Measurements from ENCODE around the gene SNX9.
A peak's percentile ranks its signal among the peaks of the same experiment; 100 is the strongest.
"Not testable (repeated sequence)": the region's sequence is repeated elsewhere in the genome, so short reads cannot be mapped to it uniquely, and the experiment has no call there.

The SNX9 gene

DNA sequence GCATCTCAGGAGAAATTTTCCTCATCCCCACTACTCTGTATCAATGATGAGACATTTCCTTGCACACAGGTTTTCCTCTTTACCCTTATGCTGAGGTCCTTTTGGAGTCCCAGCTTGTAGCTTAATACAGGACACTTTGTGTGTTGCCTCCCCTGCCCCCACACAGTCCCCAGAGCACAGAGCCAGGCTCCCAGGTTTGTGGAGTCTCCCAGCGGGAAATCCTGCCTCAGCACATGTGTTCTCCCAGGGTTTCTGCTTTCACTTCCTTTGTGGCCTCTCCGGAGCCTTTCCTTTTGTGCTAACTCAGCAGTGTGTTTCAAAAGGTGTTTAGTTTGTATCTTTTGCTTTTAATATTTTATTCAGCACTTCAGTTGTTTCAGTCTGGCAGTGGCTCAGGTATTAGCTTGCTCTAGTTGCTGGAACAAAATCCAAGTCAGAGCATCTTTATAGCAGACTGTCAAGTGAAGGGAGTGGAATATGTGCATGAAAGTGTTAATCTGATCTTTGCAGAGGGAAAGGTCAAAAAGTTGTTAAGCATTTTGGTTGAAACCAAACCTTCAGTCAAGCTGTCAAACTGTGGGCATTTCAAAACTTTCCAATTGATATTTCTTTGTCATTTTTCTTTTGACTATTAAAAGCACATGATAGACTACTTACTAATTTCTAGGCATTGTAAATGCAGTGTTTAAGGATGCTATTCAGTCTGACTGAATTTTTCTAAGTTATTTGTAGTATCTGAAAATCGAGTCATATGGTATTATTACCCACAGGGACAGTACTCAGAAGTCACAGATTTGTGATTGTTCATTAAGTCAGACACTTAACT is 8.6 kb downstream of the SNX9 start:
- peak; percentile 35 to 52 for ATAC-seq

DNA sequence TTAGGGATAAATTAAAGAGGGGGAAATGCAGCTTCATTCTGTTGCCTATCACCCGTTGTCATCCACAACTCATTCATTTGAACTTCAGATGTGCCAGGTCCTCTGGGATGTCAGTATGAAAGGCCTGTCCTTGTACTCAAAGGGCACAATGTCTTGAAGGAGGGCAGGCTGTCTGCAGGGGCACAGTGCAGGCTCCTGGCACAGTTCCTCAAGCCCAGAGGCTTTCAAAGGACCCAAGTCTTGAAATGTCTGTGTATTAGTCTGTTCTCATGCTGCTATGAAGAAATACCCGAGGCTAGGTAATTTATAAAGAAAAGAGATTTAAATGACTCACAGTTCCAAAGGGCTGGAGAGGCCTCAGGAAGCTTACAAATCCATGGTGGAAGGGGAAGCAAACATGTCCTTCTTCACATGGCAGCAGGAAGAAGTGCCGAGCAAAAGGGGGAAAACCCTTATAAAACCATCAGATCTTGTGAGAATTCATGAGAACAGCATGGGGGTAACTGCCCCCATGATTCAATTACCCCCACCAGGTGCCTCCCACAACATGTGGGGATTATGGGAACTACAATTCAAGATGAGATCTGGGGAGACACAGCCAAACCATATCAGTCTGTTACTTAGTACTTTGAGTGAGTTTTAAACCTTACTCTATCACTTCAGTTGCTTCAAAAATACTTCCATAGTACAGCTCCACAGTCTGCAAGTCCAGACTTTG is 9.4 kb downstream of the SNX9 start:
- ATAC-seq, result no peak

DNA sequence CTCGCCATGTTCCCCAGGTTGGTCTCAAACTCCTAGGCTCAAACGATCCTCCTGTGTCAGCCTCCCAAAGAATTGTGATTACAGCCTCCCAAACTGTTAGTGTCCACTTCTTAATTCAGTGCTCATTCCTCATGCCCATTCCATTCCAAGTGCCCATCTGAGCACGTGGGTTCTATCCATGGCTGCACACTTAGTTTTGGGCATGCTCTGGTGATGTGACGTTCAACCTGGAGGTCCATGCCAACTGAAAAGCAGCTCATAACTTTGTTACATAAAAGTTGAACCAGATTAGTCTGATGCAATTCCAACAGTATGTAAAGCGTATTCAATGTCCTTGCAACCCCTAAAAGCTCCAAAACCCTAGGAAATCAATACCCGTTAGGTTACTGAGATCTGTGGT is 11.5 kb downstream of the SNX9 start:
- no peak for ATAC-seq

DNA sequence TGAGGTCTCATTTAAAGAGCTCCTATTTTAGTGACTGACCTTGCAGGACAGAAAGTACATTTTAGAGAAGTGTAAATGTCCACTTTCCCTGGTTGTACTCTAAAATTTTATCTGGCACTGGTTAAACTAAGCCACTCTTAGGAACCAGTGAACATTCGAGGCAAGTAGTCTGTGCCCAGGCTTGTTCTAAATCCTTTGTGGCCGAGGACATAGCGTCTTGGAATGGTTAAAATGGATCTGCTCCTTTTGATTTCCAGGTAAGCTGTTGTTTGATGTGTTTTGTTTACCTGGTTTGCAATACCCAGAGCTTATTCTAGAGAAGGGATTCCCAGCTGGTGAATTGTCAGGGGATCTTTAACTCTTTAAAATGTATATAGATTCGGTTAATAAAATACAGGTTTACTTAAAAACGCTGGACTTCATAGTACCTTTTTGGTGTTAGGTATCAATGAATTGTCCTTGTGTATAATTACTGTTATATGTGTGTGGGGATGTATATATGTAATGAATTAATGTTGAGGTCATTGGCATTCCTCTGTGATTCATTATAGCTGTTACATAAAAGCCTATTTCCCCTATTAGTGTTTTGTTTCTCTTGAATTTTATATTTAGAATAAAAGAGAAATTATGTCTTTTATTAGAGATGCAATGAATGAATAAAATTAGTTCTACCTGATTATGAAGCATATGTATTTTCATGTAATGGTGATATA is 15.8 kb downstream of the SNX9 start:
- no peak for ATAC-seq

DNA sequence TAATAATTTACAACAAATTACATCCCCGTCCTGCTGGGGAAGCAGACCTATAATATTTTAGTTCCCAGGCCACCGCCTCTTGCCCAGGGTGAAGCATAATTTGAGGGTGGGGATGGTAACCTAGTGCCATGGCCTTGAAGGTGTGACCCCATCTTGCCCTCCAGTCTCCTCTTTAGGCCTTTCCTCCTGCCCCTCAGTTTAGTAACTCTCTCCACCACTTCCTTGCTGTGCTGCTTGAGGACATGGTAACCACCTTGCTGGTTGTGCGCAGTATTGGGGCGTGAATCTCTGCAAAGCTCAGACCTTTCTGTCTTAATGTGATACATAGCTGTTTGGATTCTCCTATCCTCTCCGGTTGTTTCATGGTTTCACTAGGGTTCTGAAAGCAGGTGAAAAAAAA is 16.6 kb downstream of the SNX9 start:
- ATAC-seq, result no peak

DNA sequence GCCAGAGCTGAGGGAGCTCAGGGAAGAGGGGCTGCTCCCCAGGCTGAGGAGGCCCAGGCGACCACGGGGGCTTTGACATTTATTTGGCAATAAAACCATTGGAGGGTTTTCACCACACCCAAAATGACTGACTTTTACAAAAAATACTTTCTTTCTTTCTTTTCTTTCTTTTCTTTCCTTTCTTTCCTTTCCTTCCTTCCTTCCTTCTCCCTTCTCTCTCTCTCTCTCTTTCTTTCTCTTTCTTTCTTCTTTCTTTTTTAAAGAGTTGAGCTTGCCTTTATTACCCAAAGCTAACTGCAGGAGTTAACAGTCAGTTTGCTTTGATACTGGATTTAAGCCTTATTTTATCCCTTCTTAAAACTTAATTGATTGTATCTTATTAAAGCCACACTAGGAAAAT is 17.2 kb downstream of the SNX9 start:
- ATAC-seq, result no peak

- ATAC-seq, result peak in 1 of 2 donors; percentile 18
Observed at GRCh38 chr6:157840776-157841175, 17.7 kb downstream of the SNX9 start.

GRCh38 chr6:157841211-157841840 is 18.3 kb downstream of the SNX9 start:
- ATAC-seq, result peak; percentile 42 to 49

DNA sequence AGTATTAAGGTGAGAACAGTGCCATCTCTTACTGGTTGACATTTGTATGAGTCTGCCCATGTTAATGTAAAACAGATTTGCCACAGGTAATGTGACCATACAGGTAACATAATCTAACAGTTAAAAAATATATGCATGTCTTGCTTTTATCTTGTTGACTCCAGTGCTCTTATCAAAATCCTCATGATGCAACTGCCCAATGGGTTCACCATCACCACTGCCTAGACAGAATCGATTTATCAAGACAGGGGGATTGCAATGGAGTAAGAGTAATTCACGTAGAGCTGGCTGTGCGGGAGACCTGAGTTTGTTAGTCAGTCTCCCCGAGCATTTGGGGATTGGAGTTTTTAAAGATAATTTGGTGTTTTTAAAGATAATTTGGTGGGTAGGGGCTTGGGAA is 19.2 kb downstream of the SNX9 start:
- no peak for ATAC-seq

- not testable (repeated sequence) for ATAC-seq
Observed at GRCh38 chr6:157844196-157844595, 21.1 kb downstream of the SNX9 start.

DNA sequence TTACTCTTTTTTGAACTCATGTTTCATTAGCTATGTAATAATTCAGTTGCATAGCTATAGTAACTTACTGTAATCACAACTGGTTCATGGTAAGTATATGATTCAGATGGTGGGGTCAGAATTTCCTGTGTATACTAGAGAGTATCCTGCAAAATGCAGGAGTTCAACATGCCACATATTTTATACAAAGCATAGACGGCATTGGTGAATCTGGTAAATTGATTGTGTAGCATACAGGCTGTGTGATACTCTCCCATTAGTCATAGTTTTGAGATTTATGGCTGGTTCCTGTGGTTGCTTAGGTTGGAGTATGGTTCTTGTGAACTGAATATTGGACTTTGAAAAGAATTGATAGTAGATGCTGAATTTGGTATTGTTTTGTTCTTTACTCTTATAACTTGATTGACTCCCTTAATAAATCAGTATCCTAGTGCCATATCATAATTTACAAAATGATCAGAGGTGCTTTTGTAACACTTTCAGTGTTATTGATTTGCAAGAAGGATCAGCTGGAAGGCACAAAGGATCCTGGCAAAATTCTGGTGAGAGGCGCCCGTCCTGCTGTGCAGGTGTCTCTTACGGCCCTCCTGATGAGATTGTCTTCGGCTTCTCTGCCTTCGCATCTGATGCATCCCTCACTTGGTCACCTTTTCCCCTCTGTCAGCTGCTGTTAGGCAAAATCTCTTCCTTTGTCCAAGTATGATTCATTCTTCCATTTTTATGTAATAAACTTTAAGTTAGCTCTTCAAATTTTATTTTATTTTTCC is 22.6 kb downstream of the SNX9 start:
- ATAC-seq, result peak; percentile 59 to 63

GRCh38 chr6:157847846-157848245 is 24.8 kb downstream of the SNX9 start:
- no peak for ATAC-seq

DNA sequence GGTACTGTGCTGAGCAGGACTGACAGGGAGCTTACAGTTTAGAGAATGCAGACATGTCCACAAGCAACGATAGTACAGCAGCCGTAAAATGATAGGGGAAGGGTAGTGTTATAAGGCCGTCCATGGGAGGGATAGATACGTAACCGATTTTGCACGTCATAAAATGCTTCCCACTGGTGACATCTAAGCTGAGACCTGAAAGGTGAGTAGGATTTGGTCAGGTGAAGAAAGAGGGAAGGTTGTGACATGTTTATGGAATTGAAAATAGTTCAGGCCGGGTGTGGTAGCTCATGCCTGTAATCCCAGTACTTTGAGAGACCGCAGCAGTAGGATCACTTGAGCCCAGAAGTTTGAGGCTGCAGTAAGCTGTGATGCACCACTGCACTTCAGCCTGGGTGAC is 25.6 kb downstream of the SNX9 start:
- ATAC-seq, result no peak

GRCh38 chr6:157849288-157850017 is 26.4 kb downstream of the SNX9 start:
- peak in 1 of 2 donors; percentile 12 for ATAC-seq

DNA sequence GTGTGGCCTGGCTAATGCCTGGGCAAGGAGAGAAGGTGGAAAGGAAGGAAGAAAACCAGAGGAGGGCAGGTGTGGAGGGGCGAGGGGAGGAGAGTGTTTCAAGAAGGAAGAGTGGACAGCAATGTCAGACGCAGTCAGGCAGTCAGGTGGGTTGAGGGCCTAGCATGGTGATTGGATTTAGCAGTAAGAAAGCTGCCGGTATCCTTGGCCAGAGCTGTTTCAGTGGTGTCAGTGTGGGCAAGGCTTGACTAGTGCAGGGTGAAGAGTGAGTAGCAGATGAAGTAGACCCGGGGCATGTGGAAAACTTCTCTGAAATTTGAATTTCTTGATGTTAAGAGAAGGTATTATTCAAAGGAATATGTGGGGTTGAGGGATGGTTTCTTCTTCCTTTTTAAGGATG is 27.0 kb downstream of the SNX9 start:
- ATAC-seq, result no peak

- no peak for ATAC-seq
Observed at GRCh38 chr6:157853018-157853805, 30.2 kb downstream of the SNX9 start.

- no peak for ATAC-seq
Observed at GRCh38 chr6:157853902-157854502, 31.0 kb downstream of the SNX9 start.

DNA sequence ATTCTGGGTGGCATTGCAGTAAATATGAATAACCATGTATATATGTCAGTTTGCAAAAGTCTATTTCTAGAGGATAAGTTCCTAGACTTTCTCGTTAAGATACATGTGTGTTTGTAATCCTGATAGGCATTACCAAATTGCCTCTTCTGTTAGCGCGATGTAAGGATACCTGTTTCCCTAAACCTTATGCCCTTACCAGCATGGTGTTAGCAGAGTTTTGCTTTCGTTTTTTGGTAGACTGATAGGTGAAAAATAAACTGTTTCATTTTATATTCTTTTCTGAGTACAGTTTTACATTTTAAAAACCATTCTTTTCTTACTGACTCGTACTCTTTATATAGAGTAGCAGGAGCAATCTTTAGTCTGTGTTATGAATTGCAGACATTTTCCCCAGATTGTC is 32.3 kb downstream of the SNX9 start:
- ATAC-seq, result peak; percentile 36 to 62

DNA sequence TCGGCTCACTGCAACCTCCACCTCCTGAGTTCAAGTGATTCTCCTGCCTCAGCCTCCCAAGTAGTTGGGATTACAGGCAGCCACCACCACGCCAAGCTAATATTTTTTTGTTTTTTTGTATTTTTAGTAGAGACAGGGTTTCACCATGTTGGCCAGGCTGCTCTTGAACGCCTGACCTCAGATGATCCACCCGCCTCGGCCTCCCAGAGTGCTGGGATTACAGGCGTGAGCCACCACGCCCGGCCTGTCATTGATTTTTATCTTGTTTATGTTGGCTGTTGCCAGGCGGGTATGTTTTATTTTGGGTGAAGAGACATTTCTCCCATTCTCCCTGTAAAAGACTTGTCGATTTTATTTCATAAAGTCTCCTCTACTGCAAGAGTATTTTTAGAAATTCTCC is 32.8 kb downstream of the SNX9 start:
- not testable (repeated sequence) for ATAC-seq

DNA sequence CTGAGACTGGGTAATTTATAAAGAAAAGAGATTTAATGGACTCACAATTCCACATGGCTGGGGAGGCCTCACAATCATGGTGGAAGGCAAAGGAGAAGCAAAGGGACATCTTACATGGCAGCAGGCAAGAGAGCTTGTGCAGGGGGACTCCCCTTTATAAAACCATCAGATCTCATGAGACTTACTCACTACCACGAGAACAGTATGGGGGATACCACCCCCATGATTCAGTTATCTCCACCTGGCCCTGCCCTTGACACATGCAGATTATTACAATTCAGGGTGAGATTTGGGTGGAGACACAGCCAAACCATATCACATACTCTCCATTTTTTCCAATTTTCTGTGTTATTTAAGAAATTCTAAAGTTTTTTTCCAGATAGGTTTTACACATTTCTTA is 35.6 kb downstream of the SNX9 start:
- not testable (repeated sequence) for ATAC-seq
